ENCODE measurements around the gene LILRB5. TPM values are rescaled to one million over a fixed set of nuclear protein-coding genes. Genes with fewer than 3 reads are reported as not detected.
A peak's percentile ranks its signal among the peaks of the same experiment; 100 is the strongest.
"Not testable (repeated sequence)": the region's sequence is repeated elsewhere in the genome, so short reads cannot be mapped to it uniquely, and the experiment has no call there.

LILRB5 gene
- total RNA-seq, 1 donor from 2014 or later, result 0.32 TPM

DNA sequence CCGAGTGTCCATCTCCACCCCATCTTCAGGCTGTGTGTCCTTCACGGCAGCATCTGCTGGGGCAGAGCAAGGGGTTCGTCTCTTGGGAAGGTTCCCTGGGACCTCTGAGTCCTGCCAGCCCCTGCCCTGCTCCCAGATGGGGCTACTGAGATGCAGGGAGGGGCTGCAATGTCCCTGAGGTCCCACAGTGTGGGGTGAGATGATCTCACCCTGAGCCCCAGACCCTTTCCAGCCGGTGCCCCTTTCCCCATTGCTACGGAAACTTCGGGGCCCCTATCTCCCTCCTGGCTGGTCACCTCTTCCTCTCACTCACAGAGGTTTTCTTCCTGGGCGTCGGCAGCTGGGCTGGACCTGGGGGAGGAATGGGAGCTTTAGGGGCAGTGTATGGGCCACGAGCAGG is 18.9 kb upstream of the LILRB5 start:
- ATAC-seq, result no peak

- ATAC-seq, result not testable (repeated sequence)
Observed at GRCh38 chr19:54274516-54274915, 17.4 kb upstream of the LILRB5 start.

- ATAC-seq, result no peak
Observed at GRCh38 chr19:54273821-54274220, 16.7 kb upstream of the LILRB5 start.

DNA sequence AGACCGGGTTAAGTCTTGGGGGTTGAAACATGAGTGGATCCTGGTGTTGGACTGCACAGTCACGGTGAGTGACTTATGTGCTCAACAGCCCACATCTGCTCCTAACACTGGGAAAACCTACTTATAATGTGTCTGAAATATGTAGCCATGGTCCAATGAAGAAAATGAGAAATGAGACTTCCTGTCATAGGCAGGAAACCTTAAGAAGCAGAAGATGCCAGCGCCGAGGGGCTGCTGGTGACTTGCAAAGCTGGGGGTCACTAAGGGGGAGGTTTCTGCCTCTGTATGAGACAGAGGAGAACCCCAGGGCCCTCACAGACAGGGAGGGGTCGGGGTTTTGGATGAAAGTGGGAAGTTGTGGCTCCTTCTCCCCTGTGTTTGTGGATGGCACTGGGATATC is 15.1 kb upstream of the LILRB5 start:
- ATAC-seq, result not testable (repeated sequence)

- not testable (repeated sequence) for ATAC-seq
Observed at GRCh38 chr19:54271587-54271986, 14.5 kb upstream of the LILRB5 start.

- ATAC-seq, result no peak
Observed at GRCh38 chr19:54271106-54271505, 14.0 kb upstream of the LILRB5 start.

- no peak for ATAC-seq
Observed at GRCh38 chr19:54268936-54269335, 11.9 kb upstream of the LILRB5 start.

- peak; percentile 49 for ATAC-seq
Observed at GRCh38 chr19:54266133-54266532, 9.1 kb upstream of the LILRB5 start.

DNA sequence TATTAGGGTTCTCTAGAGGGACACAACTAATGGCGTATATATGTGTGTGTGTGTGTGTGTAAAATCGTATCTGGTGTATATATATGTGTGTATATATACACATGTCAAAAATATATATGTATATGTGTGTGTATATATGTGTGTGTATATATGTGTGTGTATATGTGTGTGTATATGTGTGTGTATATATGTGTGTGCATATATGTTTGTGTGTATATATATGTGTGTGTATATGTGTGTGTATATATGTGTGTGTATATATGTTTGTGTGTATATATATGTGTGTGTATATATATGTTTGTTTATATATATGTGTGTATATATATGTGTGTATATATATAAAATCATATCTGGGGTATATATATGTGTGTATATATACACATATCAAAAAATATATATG is 5.4 kb upstream of the LILRB5 start:
- ATAC-seq, result no peak

DNA sequence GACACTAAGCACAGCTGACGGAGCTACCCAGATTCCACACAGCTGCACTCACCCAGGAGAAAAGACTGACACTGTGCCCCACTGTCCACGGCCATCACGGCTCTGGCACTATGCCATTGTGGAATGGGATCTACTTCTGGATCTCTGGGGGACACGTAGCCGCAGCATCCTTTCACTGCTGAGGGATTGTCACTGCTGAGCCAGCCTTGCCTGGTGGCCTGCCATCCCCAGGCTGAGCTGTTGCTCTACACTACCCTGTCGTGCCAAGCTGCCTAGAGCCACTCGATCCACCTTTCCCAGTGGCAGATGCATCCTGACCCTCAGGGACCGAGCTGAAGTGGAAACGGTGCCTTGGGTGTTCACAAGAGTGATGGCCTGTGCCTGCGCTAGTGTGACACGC is 5.0 kb upstream of the LILRB5 start:
- no peak for ATAC-seq

DNA sequence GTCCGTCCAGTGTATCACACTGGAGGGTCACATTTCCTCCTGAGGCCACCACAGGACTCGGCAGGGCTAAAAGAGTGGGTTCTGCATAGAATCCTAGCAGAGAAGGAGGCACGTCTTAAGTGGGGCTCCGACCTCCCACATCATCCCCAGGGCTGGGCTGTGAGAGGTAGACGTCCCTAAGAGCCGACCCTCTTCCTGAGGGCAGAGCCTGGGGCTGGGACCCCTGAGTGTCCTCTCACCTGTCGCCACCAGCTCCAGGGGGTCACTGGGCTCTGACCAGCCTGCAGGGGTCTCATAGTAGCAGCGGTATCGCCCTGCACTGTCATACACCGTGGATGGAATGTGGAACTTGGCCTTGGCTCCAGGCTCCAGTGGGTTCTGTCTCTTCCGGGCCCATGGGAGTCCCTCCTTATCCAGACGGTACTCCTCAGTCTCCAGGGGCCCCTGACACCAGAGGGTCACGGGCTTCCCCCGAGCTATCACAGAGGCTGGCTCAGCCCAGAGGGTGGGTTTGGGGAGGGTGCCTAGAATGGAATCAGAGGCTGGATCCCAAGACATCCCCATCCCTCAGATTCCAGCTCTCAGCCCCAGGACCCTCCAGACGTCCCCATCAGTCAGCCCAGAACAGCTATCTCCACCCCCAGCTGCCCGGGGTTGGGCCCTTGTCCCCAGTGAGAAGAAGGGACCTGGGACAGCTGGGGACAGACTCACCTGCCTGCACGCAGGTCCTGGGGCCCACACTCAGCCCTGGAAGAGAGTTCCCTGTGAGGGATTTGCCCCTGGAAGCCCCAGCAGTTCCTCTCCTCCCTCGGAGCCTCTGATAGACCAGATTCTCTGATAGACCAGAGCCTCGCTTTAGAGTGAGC is 590 bp downstream of the LILRB5 start:
- no peak for ATAC-seq

DNA sequence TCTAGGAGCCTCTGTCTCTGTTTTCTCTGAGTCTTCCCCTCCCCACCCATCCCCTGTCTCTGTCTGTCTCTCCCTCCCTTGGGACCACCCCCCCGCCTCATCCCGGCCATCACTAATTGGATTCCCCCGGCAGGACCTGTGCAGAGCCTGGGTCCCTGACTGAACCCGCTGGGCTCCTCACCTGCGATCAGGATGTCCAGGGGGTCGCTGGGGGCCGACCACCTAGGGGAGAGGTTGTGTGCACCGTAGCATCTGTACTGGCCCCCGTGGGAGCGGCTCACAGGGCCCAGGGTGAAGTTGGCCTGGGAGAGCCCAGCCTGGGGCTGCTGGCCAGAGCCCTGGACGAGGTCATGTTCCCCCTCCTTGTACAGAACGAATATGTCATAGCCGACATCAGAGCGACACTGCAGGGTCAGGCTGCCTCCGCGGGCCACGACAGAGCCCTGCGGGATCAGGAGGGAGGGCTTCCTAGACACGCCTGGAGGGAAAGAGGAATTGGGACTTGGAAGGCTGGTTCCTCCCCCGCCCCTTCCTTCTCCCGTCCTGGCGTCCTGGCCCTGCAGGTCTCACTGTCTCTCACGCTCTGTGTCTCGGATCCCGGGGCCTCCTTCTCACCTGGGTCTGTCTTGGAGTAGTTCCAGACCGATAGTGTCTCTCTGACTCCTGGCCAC is 1.8 kb downstream of the LILRB5 start:
- ATAC-seq, result no peak

DNA sequence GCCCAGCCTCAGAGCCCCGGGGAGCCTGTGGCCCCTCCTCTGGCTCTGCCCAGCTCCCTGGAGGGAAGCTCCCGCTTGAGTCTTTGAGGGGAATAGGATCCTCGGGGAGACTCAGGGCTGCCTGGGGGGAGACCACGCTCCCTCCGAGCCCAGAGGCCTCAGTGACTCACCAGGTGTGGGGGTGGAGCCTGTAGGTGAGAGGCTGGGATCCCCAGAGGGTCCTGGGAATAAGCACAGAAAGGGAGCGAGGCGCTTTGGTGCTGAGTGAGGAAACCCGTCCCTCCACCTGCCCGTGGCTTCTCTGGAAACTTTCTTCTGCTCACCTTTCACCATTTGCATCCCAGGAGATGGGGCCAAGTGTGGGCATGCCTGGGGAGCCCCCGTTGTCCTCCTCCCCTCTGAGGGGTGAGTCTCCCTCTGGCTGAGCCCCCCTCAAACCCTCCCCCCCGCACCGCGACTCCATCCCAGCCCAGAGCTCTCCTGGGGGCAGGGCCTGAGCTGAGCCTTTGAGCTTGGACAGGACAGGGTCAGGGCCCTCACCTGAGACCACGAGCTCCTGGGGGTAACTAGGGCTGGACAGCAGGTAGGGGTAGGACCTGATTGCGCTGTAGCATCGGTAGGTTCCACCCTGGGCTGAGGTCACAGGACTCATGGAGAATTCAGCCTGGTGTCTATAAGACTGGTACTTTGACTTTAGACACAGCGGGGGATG is 2.7 kb downstream of the LILRB5 start:
- ATAC-seq, result peak; percentile 11

DNA sequence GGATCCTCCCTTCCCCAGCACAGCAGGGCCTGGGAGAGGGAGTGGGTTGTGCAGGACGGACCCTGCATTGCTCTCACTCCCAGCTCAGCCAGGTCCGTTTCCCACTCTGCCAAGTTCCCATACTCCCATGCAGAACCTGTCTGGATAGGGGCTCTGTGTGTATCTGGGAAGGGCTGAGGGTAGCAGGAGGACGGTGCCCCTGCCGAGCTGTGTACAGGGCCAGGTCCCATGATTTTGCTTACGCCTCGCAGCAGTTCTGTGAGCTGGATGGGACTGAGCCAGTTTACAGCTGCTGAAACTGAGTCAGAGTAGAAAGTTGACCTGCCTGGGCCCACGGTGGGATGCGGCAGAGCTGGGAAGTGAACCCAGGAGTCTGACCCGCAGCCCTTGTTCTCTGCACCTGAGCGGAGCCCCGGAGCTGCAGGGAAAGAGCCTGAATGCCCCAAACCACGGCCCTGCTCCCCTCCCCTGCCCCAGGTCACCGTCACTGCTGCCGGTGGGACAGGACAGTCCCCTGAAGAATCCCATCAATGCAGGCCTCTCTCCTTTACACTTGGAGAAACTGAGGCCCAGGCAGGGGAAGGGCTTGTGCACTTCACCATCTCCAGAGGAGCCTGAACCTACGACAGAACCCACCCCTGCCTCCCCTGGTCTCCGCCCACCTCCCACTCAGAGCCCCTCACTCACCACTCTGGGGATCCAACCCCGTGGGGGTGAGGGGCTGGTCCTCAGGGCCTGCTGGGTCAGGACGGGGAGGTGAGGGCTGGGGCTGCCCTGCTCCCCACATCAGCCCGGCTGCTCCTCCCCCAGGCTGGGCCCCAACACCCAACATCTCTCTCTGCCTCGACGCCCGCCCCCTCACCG is 3.5 kb downstream of the LILRB5 start:
- no peak for ATAC-seq

- ATAC-seq, result no peak
Observed at GRCh38 chr19:54252845-54253244, 4.2 kb downstream of the LILRB5 start.

GRCh38 chr19:54252243-54252642 is 4.8 kb downstream of the LILRB5 start:
- no peak for ATAC-seq

DNA sequence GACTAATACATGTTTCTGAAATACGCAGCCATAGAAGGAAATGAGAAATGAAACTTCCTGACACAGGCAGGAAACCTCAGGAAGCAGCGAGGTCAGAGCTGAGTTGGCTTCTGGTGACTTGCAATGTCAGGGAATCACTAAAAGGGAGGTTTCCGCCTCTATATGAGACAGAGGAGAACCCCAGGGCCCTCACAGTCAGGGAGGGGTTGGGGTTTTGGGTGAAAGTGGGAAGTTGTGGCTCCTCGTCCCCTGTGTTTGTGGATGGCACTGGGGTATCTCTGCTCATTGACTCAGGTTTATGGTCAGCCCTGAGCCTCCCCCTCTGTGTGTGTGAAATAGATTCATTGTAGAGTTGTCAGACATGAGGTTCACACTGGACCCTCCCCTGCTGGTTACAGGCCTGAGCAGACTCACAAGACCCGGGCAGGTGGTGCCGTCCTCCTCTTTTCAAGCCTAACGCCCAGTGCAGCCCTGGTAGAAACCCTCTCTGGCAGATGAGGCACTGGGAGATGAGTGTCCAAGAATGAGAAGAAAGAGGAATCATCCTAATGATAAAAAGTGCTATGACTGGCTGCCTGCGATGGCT is 9.0 kb downstream of the LILRB5 start:
- peak; percentile 11 for ATAC-seq

DNA sequence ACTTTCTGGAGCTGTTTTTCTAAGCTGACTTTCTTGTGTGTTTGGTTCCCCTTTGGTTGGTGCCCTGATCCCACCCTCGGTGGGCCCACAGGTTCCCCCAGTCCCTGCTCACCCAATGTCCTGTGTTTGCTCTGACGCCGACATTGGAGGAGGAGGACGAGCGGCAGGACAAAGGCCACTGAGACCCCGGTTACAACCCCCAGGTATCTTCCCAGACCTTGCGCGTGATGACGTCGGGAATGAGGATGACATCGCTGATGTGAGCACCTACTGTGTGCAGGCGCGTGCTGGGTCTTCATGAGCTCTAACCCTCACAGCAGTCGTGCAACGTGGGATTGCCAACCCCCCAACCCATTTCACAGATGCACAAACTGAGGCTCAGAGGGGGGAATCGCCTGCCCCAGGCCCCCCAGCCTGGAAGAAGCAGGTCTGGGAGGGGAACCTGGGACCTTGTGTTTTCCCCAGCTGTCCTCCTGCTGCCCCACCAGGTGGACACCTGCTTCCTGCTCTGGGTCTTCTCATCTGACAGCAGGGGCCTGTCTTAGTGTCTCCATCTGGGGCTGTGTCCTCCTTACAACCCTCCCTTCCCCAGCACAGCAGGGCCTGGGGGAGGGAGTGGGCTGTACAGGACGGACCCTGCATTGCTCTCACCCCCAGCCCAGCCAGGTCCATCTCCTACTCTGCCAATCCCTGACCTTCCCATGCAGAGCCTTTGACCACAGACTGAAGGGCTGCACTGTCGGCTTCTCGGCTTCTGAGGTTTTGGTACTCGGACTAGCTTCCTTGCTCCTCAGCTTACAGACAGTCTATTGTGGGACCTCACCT is 9.8 kb downstream of the LILRB5 start:
- no peak for ATAC-seq

GRCh38 chr19:54245936-54246335 is 11.1 kb downstream of the LILRB5 start:
- ATAC-seq, result no peak

- not testable (repeated sequence) for ATAC-seq
Observed at GRCh38 chr19:54243809-54244208, 13.3 kb downstream of the LILRB5 start.

DNA sequence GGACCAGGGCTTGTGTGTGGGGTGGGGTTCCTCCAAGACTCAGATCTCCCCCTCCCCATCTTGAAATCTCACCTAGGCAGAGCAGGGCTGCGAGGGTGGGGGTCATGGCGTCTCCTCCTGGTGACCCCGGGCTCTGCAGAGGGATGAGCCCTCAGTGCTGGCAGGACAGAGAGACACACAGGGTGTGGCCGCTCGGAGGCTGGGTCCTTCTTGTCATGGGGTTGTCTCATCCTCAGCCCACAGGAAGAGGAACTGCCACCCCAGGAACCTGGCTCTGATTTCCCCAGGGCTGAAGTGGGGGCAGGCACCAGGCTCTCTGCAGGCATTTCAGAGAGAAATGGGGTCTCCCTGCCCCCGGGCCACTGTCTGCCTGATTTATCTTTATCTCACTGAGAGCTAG is 14.4 kb downstream of the LILRB5 start, which contains the start of gene LILRA6:
LILRA6 (minus strand) TSS at position 145 of the 400 bp plus-strand sequence.
- not testable (repeated sequence) for ATAC-seq

All from esophagus mucosa (tissue), 1 donor.